GM12864 (cell line): ENCODE measurements around the gene SRRM4.

Experiments used
- DNase-seq: peaks from one replicate; pipeline ENCODE4 v3.0.0-alpha.2; 2011; ENCODE audit warnings: low read depth
- H3K4me3 ChIP-seq: 2 replicates; pipeline ENCODE4 v1.5.1; 2011; ENCODE audit warnings: mild to moderate bottlenecking, low read depth, low read length, control low read depth
- CTCF ChIP-seq: IDR thresholded peaks from 2 replicates; pipeline ENCODE4 v1.5.1; 2011; ENCODE audit warnings: low read depth, mild to moderate bottlenecking, moderate library complexity, low read length, control low read depth, inconsistent platforms; ENCODE audit errors: missing control alignments

Gene SRRM4

GRCh38 chr12:119149270-119149669 lies 167.9 kb downstream of the SRRM4 start:
- H3K4me3 ChIP-seq = no peak overlapping the region
- no peak for DNase-seq
- TF ChIP-seq CTCF = no peak

GRCh38 chr12:119151445-119152026 lies 170.2 kb downstream of the SRRM4 start:
- DNase-seq = no peak
- TF ChIP-seq CTCF = no peak
- no peak overlapping the region for H3K4me3 ChIP-seq

- DNase-seq = no peak
- no peak for TF ChIP-seq CTCF
- H3K4me3 ChIP-seq = no peak overlapping the region
Measured at GRCh38 chr12:119153477-119154434, 172.4 kb downstream of the SRRM4 start.

- no peak for TF ChIP-seq CTCF
- no peak overlapping the region for H3K4me3 ChIP-seq
- no peak for DNase-seq
Measured at GRCh38 chr12:119154435-119154818, 173.1 kb downstream of the SRRM4 start.

GRCh38 chr12:119156401-119157044 lies 175.2 kb downstream of the SRRM4 start:
- H3K4me3 ChIP-seq = no peak overlapping the region
- no peak for TF ChIP-seq CTCF
- no peak for DNase-seq

GRCh38 chr12:119157528-119157927 lies 176.2 kb downstream of the SRRM4 start:
- DNase-seq = no peak
- TF ChIP-seq CTCF = no peak
- H3K4me3 ChIP-seq = no peak overlapping the region
